Sigmoid colon (tissue), 4 donors: ENCODE data around the gene PRDX1.
"Not testable (repeated sequence)": the region's sequence is repeated elsewhere in the genome, so short reads cannot be mapped to it uniquely, and the experiment has no call there.

ENCODE experiments used
- POLR2A ChIP-seq, 2 donors: fragments of 450-650 bp; IDR thresholded peaks; one replicate each; pipeline ENCODE4 v1.6.1; 2016; ENCODE audit warnings: antibody characterized with exemption in 2 of 2, mild to moderate bottlenecking in 2 of 2, moderate library complexity in 2 of 2
- POLR2AphosphoS5 ChIP-seq, 4 donors: sonication (generic); formaldehyde crosslinking; IDR thresholded peaks; one replicate each; pipeline ENCODE4 v1.6.1; 2017; ENCODE audit warnings: antibody characterized with exemption in 4 of 4

GRCh38 chr1:45489379-45489778 is 32.3 kb downstream of the PRDX1 start:
- not testable (repeated sequence) for TF ChIP-seq POLR2AphosphoS5, POLR2A (IDR thresholded peaks at IDR 0.05)
